Measurements from ENCODE around the gene ANO2.

DNA sequence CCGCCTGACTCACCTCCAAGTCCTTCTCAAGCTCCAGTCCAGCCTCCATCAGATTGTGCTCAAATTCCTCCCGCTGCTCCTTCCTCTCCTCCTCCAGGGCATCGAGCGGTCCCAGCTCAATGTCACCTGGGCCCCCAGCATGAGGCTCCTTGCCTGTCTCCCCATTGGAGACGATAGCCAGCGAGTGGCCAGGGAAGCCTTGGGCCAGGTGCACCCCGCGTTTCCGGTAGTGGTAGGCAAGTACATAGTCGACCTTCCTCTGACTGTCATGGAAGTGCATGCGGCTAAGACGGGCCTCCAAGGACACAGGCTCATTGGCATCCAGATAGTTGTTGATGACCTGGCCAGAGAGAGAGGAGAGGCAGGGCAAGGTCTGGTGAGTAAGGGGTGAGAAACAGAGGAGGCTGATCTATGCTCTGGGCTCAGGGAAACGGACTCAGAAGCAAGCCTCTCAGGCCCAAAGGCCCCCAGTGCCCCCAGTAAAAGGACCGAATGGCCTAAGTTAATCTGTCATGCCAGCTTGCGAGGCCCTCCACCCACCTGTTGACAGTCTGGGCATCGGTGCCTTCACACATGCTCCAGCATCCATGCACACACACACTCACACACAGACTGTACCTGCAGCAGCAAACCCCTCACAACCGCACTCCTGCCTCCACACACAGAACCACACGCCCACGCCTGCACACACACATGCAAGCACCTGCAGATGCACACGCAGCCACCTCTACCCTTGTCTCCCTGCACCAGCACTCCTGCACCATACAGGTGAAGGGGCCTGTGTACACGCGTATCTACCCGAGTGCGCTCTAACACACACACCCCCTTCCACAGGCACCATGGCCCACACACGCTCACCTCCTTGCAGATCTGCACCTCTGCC lies 23.8 kb downstream of the ANO2 start:
- TF ChIP-seq GATA2 (IDR thresholded peaks at IDR 0.05; ENCODE audit: low read depth, low read length) (no peak), GATA3 (IDR thresholded peaks at IDR 0.05; ENCODE audit: low read depth, low read length) (no peak)
